ENCODE results near the gene IGSF21.

The IGSF21 gene

DNA sequence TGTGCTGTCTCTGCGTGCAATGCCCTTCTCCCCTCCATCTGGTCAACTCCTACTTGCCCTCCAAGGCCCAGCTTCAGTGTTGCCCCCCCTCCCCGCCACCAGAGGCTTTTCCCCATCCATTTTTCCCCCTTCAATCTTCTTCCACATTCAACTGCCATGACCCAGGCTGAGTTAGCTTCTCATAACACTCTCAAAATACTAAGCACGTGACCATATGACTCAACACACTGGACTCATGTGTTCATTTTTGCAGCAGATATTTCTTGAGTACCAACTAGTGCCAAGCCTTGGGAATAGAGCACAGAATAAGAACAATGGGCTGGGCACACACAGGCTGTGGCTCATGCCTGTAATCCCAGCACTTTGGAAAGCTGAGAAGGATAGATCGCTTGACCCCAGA is 132.1 kb downstream of the IGSF21 start:
- Histone ChIP-seq H4K8ac (ENCODE audit: low read depth, low read length) (no peak overlapping the region), H3K27me3 (ENCODE audit: insufficient read depth, low read length, poor library complexity) (no peaks in the 10 kb centered on the region), H3K4ac (ENCODE audit: low read depth, low read length) (no peak overlapping the region), H3K23ac (ENCODE audit: low read length) (no peak overlapping the region), H3K36me3 (ENCODE audit: control insufficient read depth, insufficient read depth, low read length) (no peaks in the 10 kb centered on the region), H3K56ac (ENCODE audit: low read length) (no peak overlapping the region), H3K27ac (ENCODE audit: low read depth, low read length) (no peak overlapping the region), H3K79me2 (ENCODE audit: control insufficient read depth, insufficient read depth, low read length) (no peaks in the 10 kb centered on the region), H2BK5ac (ENCODE audit: low read length) (no peak overlapping the region), H4K5ac (ENCODE audit: low read length) (no peak overlapping the region), H3K18ac (ENCODE audit: low read length) (no peak overlapping the region), H2BK15ac (replicated peaks; ENCODE audit: low read depth) (no peak overlapping the region), H2AK5ac (ENCODE audit: low read length) (no peak overlapping the region), H3K4me2 (ENCODE audit: low read length) (no peak overlapping the region), H3K4me3 (ENCODE audit: low read length) (no peak overlapping the region), H3K9ac (ENCODE audit: low read length) (no peak overlapping the region), H2BK120ac (ENCODE audit: low read depth, low read length) (no peak overlapping the region), H3K79me1 (ENCODE audit: low read length) (no peaks in the 10 kb centered on the region), H3K4me1 (ENCODE audit: control insufficient read depth, low read depth, low read length) (peaks cover 6% of the 10 kb centered on the region)
- WGBS (ENCODE audit: extremely low coverage, insufficient coverage, low lambda C conversion rate): no CpG with 5 or more reads among the region's 4 CpGs
- DNase-seq: no peak

GRCh38 chr1:18240906-18241305 is 133.3 kb downstream of the IGSF21 start:
- Histone ChIP-seq H2BK120ac (ENCODE audit: low read depth, low read length) (no peak overlapping the region), H3K27ac (ENCODE audit: low read depth, low read length) (no peak overlapping the region), H4K8ac (ENCODE audit: low read depth, low read length) (no peak overlapping the region), H3K23ac (ENCODE audit: low read length) (no peak overlapping the region), H3K27me3 (ENCODE audit: insufficient read depth, low read length, poor library complexity) (no peaks in the 10 kb centered on the region), H3K4ac (ENCODE audit: low read depth, low read length) (no peak overlapping the region), H3K4me2 (ENCODE audit: low read length) (no peak overlapping the region), H3K79me2 (ENCODE audit: control insufficient read depth, insufficient read depth, low read length) (no peaks in the 10 kb centered on the region), H3K36me3 (ENCODE audit: control insufficient read depth, insufficient read depth, low read length) (no peaks in the 10 kb centered on the region), H3K18ac (ENCODE audit: low read length) (no peak overlapping the region), H3K4me3 (ENCODE audit: low read length) (no peak overlapping the region), H2BK15ac (replicated peaks; ENCODE audit: low read depth) (no peak overlapping the region), H3K9ac (ENCODE audit: low read length) (no peak overlapping the region), H3K79me1 (ENCODE audit: low read length) (no peaks in the 10 kb centered on the region), H4K5ac (ENCODE audit: low read length) (no peak overlapping the region), H3K56ac (ENCODE audit: low read length) (no peak overlapping the region), H2BK5ac (ENCODE audit: low read length) (no peak overlapping the region), H2AK5ac (ENCODE audit: low read length) (no peak overlapping the region), H3K4me1 (ENCODE audit: control insufficient read depth, low read depth, low read length) (peaks cover 4% of the 10 kb centered on the region)
- DNase-seq: no peak
- no CpG with 5 or more reads among the region's 1 CpG for WGBS (ENCODE audit: extremely low coverage, insufficient coverage, low lambda C conversion rate)

DNA sequence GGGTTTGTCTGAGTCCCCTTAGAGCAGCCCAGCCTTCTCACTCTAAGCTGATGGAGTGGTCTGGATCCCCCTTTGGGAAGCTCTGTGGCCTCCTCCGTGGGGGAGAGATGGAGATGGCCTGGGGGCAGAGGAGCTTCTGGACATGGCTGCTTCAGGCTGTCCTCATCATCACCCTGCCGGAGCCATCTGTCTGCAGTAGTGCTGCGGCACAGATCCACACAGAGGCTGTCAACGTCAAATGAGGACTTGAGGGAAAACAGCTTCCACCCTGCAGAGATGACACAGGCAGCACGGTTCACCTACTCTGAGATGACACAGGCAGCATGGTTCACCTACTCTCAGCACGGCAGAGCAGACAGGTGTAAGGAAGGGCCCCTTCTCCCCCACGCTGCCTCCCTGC is 134.3 kb downstream of the IGSF21 start:
- no peak overlapping the region for H3K27ac ChIP-seq (ENCODE audit: low read depth, low read length)
- no peak overlapping the region for H2BK120ac ChIP-seq (ENCODE audit: low read depth, low read length)
- H2BK5ac ChIP-seq (ENCODE audit: low read length): no peak overlapping the region
- H3K9ac ChIP-seq (ENCODE audit: low read length): no peak overlapping the region
- H3K4me3 ChIP-seq (ENCODE audit: low read length): no peak overlapping the region
- no CpG with 5 or more reads among the region's 7 CpGs for WGBS (ENCODE audit: extremely low coverage, insufficient coverage, low lambda C conversion rate)
- H3K4ac ChIP-seq (ENCODE audit: low read depth, low read length): no peak overlapping the region
- H3K36me3 ChIP-seq (ENCODE audit: control insufficient read depth, insufficient read depth, low read length): no peaks in the 10 kb centered on the region
- DNase-seq: no peak
- H3K79me1 ChIP-seq (ENCODE audit: low read length): no peaks in the 10 kb centered on the region
- H3K79me2 ChIP-seq (ENCODE audit: control insufficient read depth, insufficient read depth, low read length): no peaks in the 10 kb centered on the region
- H2AK5ac ChIP-seq (ENCODE audit: low read length): no peak overlapping the region
- no peak overlapping the region for H3K18ac ChIP-seq (ENCODE audit: low read length)
- peaks cover 4% of the 10 kb centered on the region for H3K4me1 ChIP-seq (ENCODE audit: control insufficient read depth, low read depth, low read length)
- peak overlapping the region; percentile 45 for H3K23ac ChIP-seq (ENCODE audit: low read length)
- no peak overlapping the region for H4K8ac ChIP-seq (ENCODE audit: low read depth, low read length)
- H3K27me3 ChIP-seq (ENCODE audit: insufficient read depth, low read length, poor library complexity): no peaks in the 10 kb centered on the region
- no peak overlapping the region for H4K5ac ChIP-seq (ENCODE audit: low read length)
- H2BK15ac ChIP-seq (replicated peaks; ENCODE audit: low read depth): no peak overlapping the region
- H3K56ac ChIP-seq (ENCODE audit: low read length): no peak overlapping the region
- H3K4me2 ChIP-seq (ENCODE audit: low read length): no peak overlapping the region

GRCh38 chr1:18243503-18244175 is 136.0 kb downstream of the IGSF21 start:
- Histone ChIP-seq H3K56ac (ENCODE audit: low read length) (no peak overlapping the region), H3K9ac (ENCODE audit: low read length) (no peak overlapping the region), H3K4me1 (ENCODE audit: control insufficient read depth, low read depth, low read length) (peaks cover 4% of the 10 kb centered on the region), H3K4me3 (ENCODE audit: low read length) (no peak overlapping the region), H3K4me2 (ENCODE audit: low read length) (no peak overlapping the region), H3K79me2 (ENCODE audit: control insufficient read depth, insufficient read depth, low read length) (no peaks in the 10 kb centered on the region), H4K5ac (ENCODE audit: low read length) (no peak overlapping the region), H4K8ac (ENCODE audit: low read depth, low read length) (no peak overlapping the region), H3K18ac (ENCODE audit: low read length) (no peak overlapping the region), H2BK120ac (ENCODE audit: low read depth, low read length) (no peak overlapping the region), H3K79me1 (ENCODE audit: low read length) (no peaks in the 10 kb centered on the region), H2AK5ac (ENCODE audit: low read length) (no peak overlapping the region), H3K4ac (ENCODE audit: low read depth, low read length) (no peak overlapping the region), H2BK5ac (ENCODE audit: low read length) (no peak overlapping the region), H3K23ac (ENCODE audit: low read length) (no peak overlapping the region), H3K36me3 (ENCODE audit: control insufficient read depth, insufficient read depth, low read length) (no peaks in the 10 kb centered on the region), H2BK15ac (replicated peaks; ENCODE audit: low read depth) (no peak overlapping the region), H3K27ac (ENCODE audit: low read depth, low read length) (no peak overlapping the region), H3K27me3 (ENCODE audit: insufficient read depth, low read length, poor library complexity) (no peaks in the 10 kb centered on the region)
- WGBS (ENCODE audit: extremely low coverage, insufficient coverage, low lambda C conversion rate): no CpG with 5 or more reads among the region's 10 CpGs
- no peak for DNase-seq

DNA sequence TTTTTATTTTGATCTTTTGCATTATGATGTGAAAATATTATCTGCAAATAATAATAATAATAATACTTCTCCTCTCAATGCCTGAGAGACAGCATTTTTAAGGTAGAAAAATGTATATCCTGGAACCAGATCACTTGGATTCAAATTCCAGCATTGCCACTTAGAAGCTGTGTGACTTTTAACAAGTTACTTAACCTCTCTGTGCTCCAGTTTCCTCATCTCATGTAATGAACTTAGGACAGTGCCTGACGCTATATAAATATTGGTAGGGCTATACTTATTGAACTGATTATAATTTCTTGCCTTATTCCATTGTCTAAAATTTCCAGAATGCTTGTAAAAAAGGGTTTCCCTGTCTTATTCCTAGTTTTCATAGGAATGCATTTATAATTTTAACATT is 137.2 kb downstream of the IGSF21 start:
- no peak overlapping the region for H3K4me2 ChIP-seq (ENCODE audit: low read length)
- no peaks in the 10 kb centered on the region for H3K79me2 ChIP-seq (ENCODE audit: control insufficient read depth, insufficient read depth, low read length)
- no peak overlapping the region for H3K4ac ChIP-seq (ENCODE audit: low read depth, low read length)
- no peak overlapping the region for H3K18ac ChIP-seq (ENCODE audit: low read length)
- no peak overlapping the region for H3K23ac ChIP-seq (ENCODE audit: low read length)
- H3K56ac ChIP-seq (ENCODE audit: low read length): no peak overlapping the region
- no peaks in the 10 kb centered on the region for H3K36me3 ChIP-seq (ENCODE audit: control insufficient read depth, insufficient read depth, low read length)
- no peak overlapping the region for H3K9ac ChIP-seq (ENCODE audit: low read length)
- H2BK120ac ChIP-seq (ENCODE audit: low read depth, low read length): no peak overlapping the region
- no peak overlapping the region for H2BK15ac ChIP-seq (replicated peaks; ENCODE audit: low read depth)
- no peak overlapping the region for H2BK5ac ChIP-seq (ENCODE audit: low read length)
- H3K4me1 ChIP-seq (ENCODE audit: control insufficient read depth, low read depth, low read length): no peaks in the 10 kb centered on the region
- no peak overlapping the region for H4K8ac ChIP-seq (ENCODE audit: low read depth, low read length)
- DNase-seq: no peak
- no peak overlapping the region for H3K27ac ChIP-seq (ENCODE audit: low read depth, low read length)
- H4K5ac ChIP-seq (ENCODE audit: low read length): no peak overlapping the region
- H2AK5ac ChIP-seq (ENCODE audit: low read length): no peak overlapping the region
- H3K4me3 ChIP-seq (ENCODE audit: low read length): no peak overlapping the region
- H3K79me1 ChIP-seq (ENCODE audit: low read length): no peaks in the 10 kb centered on the region
- no peaks in the 10 kb centered on the region for H3K27me3 ChIP-seq (ENCODE audit: insufficient read depth, low read length, poor library complexity)
- no CpG with 5 or more reads among the region's 1 CpG for WGBS (ENCODE audit: extremely low coverage, insufficient coverage, low lambda C conversion rate)

- H4K8ac ChIP-seq (ENCODE audit: low read depth, low read length): no peak overlapping the region
- H3K56ac ChIP-seq (ENCODE audit: low read length): no peak overlapping the region
- no CpG with 5 or more reads among the region's 1 CpG for WGBS (ENCODE audit: extremely low coverage, insufficient coverage, low lambda C conversion rate)
These were observed 138.0 kb downstream of the IGSF21 start for GRCh38 chr1:18245647-18246046.

More at GRCh38 chr1:18245647-18246046, 138.0 kb downstream of the IGSF21 start:
- Histone ChIP-seq H3K4me2 (ENCODE audit: low read length) (no peak overlapping the region), H2AK5ac (ENCODE audit: low read length) (no peak overlapping the region), H2BK15ac (replicated peaks; ENCODE audit: low read depth) (no peak overlapping the region), H3K79me1 (ENCODE audit: low read length) (no peaks in the 10 kb centered on the region), H2BK120ac (ENCODE audit: low read depth, low read length) (no peak overlapping the region), H4K5ac (ENCODE audit: low read length) (no peak overlapping the region), H3K79me2 (ENCODE audit: control insufficient read depth, insufficient read depth, low read length) (no peaks in the 10 kb centered on the region), H2BK5ac (ENCODE audit: low read length) (no peak overlapping the region), H3K36me3 (ENCODE audit: control insufficient read depth, insufficient read depth, low read length) (no peaks in the 10 kb centered on the region), H3K4me3 (ENCODE audit: low read length) (no peak overlapping the region), H3K18ac (ENCODE audit: low read length) (no peak overlapping the region), H3K9ac (ENCODE audit: low read length) (no peak overlapping the region), H3K4me1 (ENCODE audit: control insufficient read depth, low read depth, low read length) (no peaks in the 10 kb centered on the region), H3K27me3 (ENCODE audit: insufficient read depth, low read length, poor library complexity) (no peaks in the 10 kb centered on the region), H3K4ac (ENCODE audit: low read depth, low read length) (no peak overlapping the region), H3K23ac (ENCODE audit: low read length) (no peak overlapping the region), H3K27ac (ENCODE audit: low read depth, low read length) (no peak overlapping the region)
- no peak for DNase-seq

Data from mesendoderm (in vitro differentiated cells).